Measurements from ENCODE around the gene DNAJC18.

DNA sequence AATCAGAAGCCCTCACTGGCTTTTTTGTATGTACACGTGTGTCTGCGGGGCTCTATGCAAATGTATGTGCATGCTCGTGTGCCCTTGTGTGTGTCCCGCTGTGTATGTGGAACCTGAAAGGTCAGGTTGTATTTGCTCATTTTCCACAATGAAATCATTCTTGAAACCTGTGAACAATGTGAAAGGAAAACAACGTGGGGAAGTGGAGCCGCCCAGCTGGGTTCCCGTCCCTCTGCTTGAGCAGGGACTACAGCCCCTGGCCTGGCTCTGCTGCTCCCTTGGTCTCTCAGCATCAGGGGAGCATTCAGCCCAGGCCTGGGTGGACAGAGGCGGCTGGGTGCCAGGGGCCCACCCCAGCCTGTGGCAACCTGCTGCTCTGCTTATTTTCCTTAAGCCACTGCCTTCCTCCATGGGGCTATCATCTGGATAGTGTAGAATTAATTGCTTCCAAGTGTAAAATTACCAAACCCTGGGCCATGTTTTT lies 20.2 kb upstream of the DNAJC18 start:
- no peak for TF ChIP-seq CTCF (IDR thresholded peaks at IDR 0.05)
- no peak for TF ChIP-seq POLR2A (IDR thresholded peaks at IDR 0.05)
